ENCODE results near the gene DOHH.

Gene DOHH

DNA sequence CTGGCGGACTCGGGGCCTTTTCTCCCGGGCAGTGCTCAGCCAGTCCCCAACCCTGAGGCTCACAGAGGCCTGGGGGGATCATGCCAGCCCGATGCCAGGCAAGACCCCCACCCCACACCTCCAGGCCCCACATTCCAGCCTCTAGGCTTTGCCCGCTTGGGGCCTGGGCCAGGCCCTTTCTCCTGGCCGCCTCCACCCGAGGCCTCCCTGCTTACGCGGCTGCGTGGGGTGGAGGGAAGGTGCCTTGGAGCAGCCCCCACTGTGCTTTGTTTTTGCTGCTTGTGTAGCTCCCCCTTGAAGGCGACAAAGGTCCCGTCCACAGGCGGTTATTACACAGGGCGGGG is 58.5 kb downstream of the DOHH start:
- Histone ChIP-seq H3K4me2 (ENCODE audit: low read depth, low read length, poor library complexity, severe bottlenecking) (no peak overlapping the region), H3F3A (ENCODE audit: low read depth) (no peaks in the 10 kb centered on the region), H3K79me2 (ENCODE audit: insufficient read depth, low read length) (no peaks in the 10 kb centered on the region; the same call in 1 of the 2 replicates), H3K36me3 (ENCODE audit: insufficient read depth, low read length) (peaks cover 38% of the 10 kb centered on the region; the same call in 1 of the 2 replicates), H3K9me2 (replicated peaks; ENCODE audit: low read depth, low read length) (no peaks in the 10 kb centered on the region), H4K20me1 (ENCODE audit: insufficient read depth, low read length, poor library complexity, severe bottlenecking) (no peaks in the 10 kb centered on the region), H2AFZ (ENCODE audit: low read length) (no peak overlapping the region), H3K27me3 (ENCODE audit: insufficient read depth, low read length, poor library complexity, severe bottlenecking) (no peaks in the 10 kb centered on the region), H3K9me3 (ENCODE audit: insufficient read depth, low read depth, low read length) (no peaks in the 10 kb centered on the region), H3K9ac (ENCODE audit: low read depth, low read length, poor library complexity, severe bottlenecking) (no peak overlapping the region), H3K4me3 (ENCODE audit: low read length, poor library complexity, severe bottlenecking) (no peak overlapping the region), H3K4me1 (ENCODE audit: insufficient read depth, low read length, poor library complexity, severe bottlenecking) (no peaks in the 10 kb centered on the region)
- TF ChIP-seq EZH2phosphoT487 (IDR thresholded peaks at IDR 0.05; ENCODE audit: borderline replicate concordance) = no peak
- TF ChIP-seq, protein P1, sequence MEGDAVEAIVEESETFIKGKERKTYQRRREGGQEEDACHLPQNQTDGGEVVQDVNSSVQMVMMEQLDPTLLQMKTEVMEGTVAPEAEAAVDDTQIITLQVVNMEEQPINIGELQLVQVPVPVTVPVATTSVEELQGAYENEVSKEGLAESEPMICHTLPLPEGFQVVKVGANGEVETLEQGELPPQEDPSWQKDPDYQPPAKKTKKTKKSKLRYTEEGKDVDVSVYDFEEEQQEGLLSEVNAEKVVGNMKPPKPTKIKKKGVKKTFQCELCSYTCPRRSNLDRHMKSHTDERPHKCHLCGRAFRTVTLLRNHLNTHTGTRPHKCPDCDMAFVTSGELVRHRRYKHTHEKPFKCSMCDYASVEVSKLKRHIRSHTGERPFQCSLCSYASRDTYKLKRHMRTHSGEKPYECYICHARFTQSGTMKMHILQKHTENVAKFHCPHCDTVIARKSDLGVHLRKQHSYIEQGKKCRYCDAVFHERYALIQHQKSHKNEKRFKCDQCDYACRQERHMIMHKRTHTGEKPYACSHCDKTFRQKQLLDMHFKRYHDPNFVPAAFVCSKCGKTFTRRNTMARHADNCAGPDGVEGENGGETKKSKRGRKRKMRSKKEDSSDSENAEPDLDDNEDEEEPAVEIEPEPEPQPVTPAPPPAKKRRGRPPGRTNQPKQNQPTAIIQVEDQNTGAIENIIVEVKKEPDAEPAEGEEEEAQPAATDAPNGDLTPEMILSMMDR (conservative IDR thresholded peaks at IDR 0.05; ENCODE audit: low read length) = no peak

DNA sequence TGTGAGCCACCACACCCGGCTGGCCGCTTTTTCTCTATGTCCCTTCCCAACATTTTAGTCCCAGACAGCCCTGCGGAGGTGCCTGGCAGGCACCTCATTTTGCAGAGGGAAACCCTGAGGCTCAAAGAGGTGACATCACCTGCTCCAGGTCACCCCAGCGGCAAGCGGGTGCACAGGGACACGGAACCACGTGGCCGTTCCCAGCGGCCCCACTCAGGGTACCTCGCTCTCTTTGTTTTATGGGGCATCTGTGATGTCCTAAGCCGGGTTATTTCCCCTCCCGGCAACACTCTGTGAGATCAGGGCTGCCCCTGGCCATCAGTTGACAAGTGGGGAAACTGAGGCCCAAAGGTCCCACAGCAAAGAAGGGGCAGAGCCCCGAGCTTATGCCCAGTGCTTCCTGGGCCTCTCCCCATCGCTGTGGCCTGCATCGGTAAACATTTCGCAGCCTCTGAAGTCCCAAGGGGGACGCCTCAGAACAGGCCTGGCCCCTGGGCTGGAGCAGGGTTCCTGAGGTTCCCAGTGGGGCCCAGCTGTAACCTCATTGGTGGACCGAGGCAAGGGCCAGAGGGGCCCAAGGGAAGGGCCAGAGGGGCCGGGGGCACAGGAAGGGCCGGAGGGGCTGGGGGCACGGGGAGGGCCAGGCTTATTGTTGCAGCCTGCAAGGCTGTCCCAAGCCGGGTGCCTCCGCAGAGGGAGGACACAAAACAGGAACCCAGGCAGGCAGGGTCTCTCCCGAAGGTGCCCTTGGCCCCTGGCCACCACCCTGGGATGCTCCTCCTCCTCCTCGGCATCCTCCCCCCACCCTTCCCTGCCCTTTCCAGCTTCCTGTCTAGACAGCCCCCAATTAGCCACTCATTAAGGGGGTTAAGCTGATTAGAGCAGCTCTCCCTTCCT is 59.1 kb downstream of the DOHH start:
- no peak overlapping the region for H3K4me3 ChIP-seq (ENCODE audit: low read length, poor library complexity, severe bottlenecking)
- no peak overlapping the region for H2AFZ ChIP-seq (ENCODE audit: low read length)
- no peaks in the 10 kb centered on the region for H3F3A ChIP-seq (ENCODE audit: low read depth)
- no peaks in the 10 kb centered on the region for H3K9me3 ChIP-seq (ENCODE audit: insufficient read depth, low read depth, low read length)
- no peaks in the 10 kb centered on the region for H4K20me1 ChIP-seq (ENCODE audit: insufficient read depth, low read length, poor library complexity, severe bottlenecking)
- no peaks in the 10 kb centered on the region; the same call in 1 of the 2 replicates for H3K79me2 ChIP-seq (ENCODE audit: insufficient read depth, low read length)
- TF ChIP-seq, protein P1 (conservative IDR thresholded peaks at IDR 0.05; ENCODE audit: low read length) = no peak
- no peak for TF ChIP-seq EZH2phosphoT487 (IDR thresholded peaks at IDR 0.05; ENCODE audit: borderline replicate concordance)
- no peaks in the 10 kb centered on the region for H3K9me2 ChIP-seq (replicated peaks; ENCODE audit: low read depth, low read length)
- H3K27me3 ChIP-seq (ENCODE audit: insufficient read depth, low read length, poor library complexity, severe bottlenecking) = no peaks in the 10 kb centered on the region
- peaks cover 36% of the 10 kb centered on the region; the same call in 1 of the 2 replicates for H3K36me3 ChIP-seq (ENCODE audit: insufficient read depth, low read length)
- H3K9ac ChIP-seq (ENCODE audit: low read depth, low read length, poor library complexity, severe bottlenecking) = no peak overlapping the region
- H3K4me1 ChIP-seq (ENCODE audit: insufficient read depth, low read length, poor library complexity, severe bottlenecking) = no peaks in the 10 kb centered on the region
- no peak overlapping the region for H3K4me2 ChIP-seq (ENCODE audit: low read depth, low read length, poor library complexity, severe bottlenecking)
